GM12891 (cell line): ENCODE results near the gene PRKCA.

Experiments
- PAX5 ChIP-seq: IDR thresholded peaks from 2 replicates; pipeline ENCODE4 v1.6.1; 2011; ENCODE audit warnings: low read length, moderate library complexity, mild to moderate bottlenecking; ENCODE audit not compliant: insufficient read depth, severe bottlenecking
- POLR2A ChIP-seq: IDR thresholded peaks from 2 replicates; pipeline ENCODE4 v1.6.1; 2011; ENCODE audit warnings: low read depth, low read length, control low read depth
- POLR2AphosphoS5 ChIP-seq: IDR thresholded peaks from 2 replicates; pipeline ENCODE4 v1.6.1; 2011; ENCODE audit warnings: low read depth, low read length, control low read depth
- POU2F2 ChIP-seq: IDR thresholded peaks from 2 replicates; pipeline ENCODE4 v1.6.1; 2011; ENCODE audit warnings: low read depth, mild to moderate bottlenecking, control low read depth, low read length, moderate library complexity
- SPI1 ChIP-seq: IDR thresholded peaks from 2 replicates; pipeline ENCODE4 v1.6.1; 2011; ENCODE audit warnings: low read depth, low read length, control low read depth
- TAF1 ChIP-seq: IDR thresholded peaks from 2 replicates; pipeline ENCODE4 v1.6.1; 2011; ENCODE audit warnings: low read depth, low read length, control low read depth

DNA sequence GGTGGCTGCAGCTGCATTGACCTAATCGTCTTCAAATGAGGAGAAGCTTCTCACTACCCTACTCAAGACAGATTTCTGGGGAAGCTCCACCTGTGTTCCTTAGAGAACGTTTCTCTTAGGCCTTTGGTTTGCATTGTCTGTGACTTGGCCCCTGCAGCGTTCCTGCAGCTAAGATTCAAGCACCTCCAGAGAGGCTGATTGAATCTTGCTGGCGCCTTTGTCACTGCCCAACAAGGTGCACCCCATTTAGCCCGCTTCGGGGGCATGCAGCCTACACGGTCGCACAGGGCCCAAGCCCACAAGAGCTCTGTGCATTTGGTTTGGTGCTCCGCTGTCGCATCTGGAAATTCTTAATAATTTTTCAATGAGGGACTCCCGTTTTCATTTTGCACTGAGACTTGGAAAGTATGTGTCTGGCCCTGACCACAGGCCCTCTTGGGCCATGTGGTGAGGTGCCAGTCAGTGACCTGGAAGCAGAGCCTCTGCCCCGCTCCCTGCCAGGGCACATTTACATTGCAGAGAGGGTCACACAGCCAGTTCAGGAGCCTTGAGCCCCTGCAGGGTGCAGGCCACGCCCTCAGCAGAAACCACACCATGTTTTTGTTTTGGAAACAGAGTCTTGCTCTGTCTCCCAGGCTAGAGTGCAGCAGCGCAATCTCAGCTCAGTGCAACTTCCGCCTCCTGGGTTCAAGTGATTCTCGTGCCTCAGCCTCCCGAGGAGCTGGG is 481.4 kb downstream of the PRKCA start:
- TF ChIP-seq POLR2AphosphoS5 (no peak), POLR2A (no peak), POU2F2 (no peak), SPI1 (no peak), PAX5 (no peak), TAF1 (no peak)
